ENCODE measurements around the gene TTPAL. TPM values are rescaled to one million over a fixed set of nuclear protein-coding genes. Genes with fewer than 3 reads are reported as not detected.

TTPAL gene
- total and polyA plus RNA-seq, 10 of the 15 experiments (the other 5 are each of a cell fraction or from before 2014, with no cell fraction given): 4.0 to 24.0 (median 9.3) TPM

- no peak for TF ChIP-seq RELB (IDR thresholded peaks at IDR 0.05; ENCODE audit: low read depth)
- no peak for TF ChIP-seq PML (IDR thresholded peaks at IDR 0.05; ENCODE audit: low read length)
- no peak for TF ChIP-seq BCL3 (IDR thresholded peaks at IDR 0.05; ENCODE audit: borderline replicate concordance, insufficient read depth, low read depth, low read length, poor library complexity, severe bottlenecking)
- TF ChIP-seq TCF7 (IDR thresholded peaks at IDR 0.05; ENCODE audit: borderline replicate concordance): no peak
- no peak for TF ChIP-seq BMI1 (IDR thresholded peaks at IDR 0.05; ENCODE audit: borderline replicate concordance)
Observed at GRCh38 chr20:44442298-44443070, 33.2 kb upstream of the TTPAL start (continued).

GRCh38 chr20:44445742-44446710, 29.6 kb upstream of the TTPAL start:
- WGBS (ENCODE audit: insufficient coverage, insufficient replicate concordance, low lambda C conversion rate, missing lambda C conversion rate): 59% methylated on average over 6 of the region's 6 CpGs
- Histone ChIP-seq H2AFZ (ENCODE audit: control insufficient read depth, low read depth, low read length) (no peak overlapping the region), H3K27ac (ENCODE audit: control insufficient read depth, insufficient read depth) (no peak overlapping the region), H3K79me2 (ENCODE audit: control insufficient read depth, insufficient read depth, low read length) (no peaks in the 10 kb centered on the region), H3K4me2 (ENCODE audit: control insufficient read depth, insufficient read depth) (no peak overlapping the region), H3K27me3 (replicated peaks in 1 of 2; ENCODE audit: control insufficient read depth in 2 of 2, insufficient read depth in 2 of 2, low read length in 1 of 2) (no peaks in the 10 kb centered on the region; a peak in 1 of 4 replicates), H3K4me1 (ENCODE audit: control insufficient read depth, insufficient read depth, low read length) (no peaks in the 10 kb centered on the region; the same call in 1 of the 2 replicates), H3K9me3 (replicated peaks; ENCODE audit: control insufficient read depth, insufficient read depth, low read length) (no peaks in the 10 kb centered on the region; the same call in 2 of the 3 replicates), H3K36me3 (ENCODE audit: control insufficient read depth in 2 of 2, insufficient read depth in 2 of 2, low read length in 1 of 2) (no peaks in the 10 kb centered on the region), H4K20me1 (ENCODE audit: control insufficient read depth, insufficient read depth) (no peaks in the 10 kb centered on the region), H3K9ac (ENCODE audit: control insufficient read depth, insufficient read depth, low read length) (no peak overlapping the region), H3K4me3 (no peak overlapping the region)
- ChIA-PET SMC1A (ENCODE audit: uncharacterized antibody, unreplicated experiment) (no interaction called here), RAD21 (ENCODE audit: unreplicated experiment) (no interaction called here), POLR2A (no interaction called here), CTCF (no interaction called here)
- no TSS peak for BruUV-seq (replicated peaks)
- in situ Hi-C loops (cut with MboI) (no loop called here), intact Hi-C loops (cut with micrococcal nuclease; ENCODE audit: unreplicated experiment) (no loop called here)
- FAIRE-seq (no peak), DNase-seq (ENCODE audit: low read depth, low spot score) (no peak), ATAC-seq (no peak)
- TF ChIP-seq HDGF (IDR thresholded peaks at IDR 0.05): no peak
- no peak for TF ChIP-seq BCL11A (IDR thresholded peaks at IDR 0.05; ENCODE audit: low read depth, low read length)
- no peak for TF ChIP-seq E2F8 (IDR thresholded peaks at IDR 0.05; ENCODE audit: low read depth, partially characterized antibody)

Measured in GM12878 (cell line).